Natural killer cell treated with Interleukin-12 subunit alpha and Interleukin-12 subunit beta and Interleukin-15 and Interleukin-18, amount 100 ng/mL, for 72 hours (primary cell): ENCODE data around the gene NLN. TPM values are rescaled to one million over a fixed set of nuclear protein-coding genes. Genes with fewer than 3 reads are reported as not detected.

Experiments used
- ATAC-seq, 2 donors: fragments of 150-1000 bp; cut with Tn5 transposase in 1 of 2; sonication (Bioruptor Pico), chemical (Tn5 transposase) in 1 of 2; 2 replicates each; pipeline ENCODE4 v1.10.0; 2021
- DNase-seq: peaks from one replicate; pipeline ENCODE4 v3.0.0; 2022; ENCODE audit warnings: low spot score
- H3K27ac Mint-ChIP-seq, 2 donors: 1 replicate in 1 of 2; 2 replicates in 1 of 2; pipeline ENCODE4 v1.8.0; 2022; ENCODE audit warnings: mixed read lengths in 2 of 2, mild to moderate bottlenecking in 1 of 2, moderate library complexity in 1 of 2
- H3K27me3 Mint-ChIP-seq, 2 donors: 1 replicate in 1 of 2; 2 replicates in 1 of 2; pipeline ENCODE4 v1.8.0; 2022; ENCODE audit warnings: mixed read lengths in 2 of 2
- H3K36me3 Mint-ChIP-seq: one replicate; pipeline ENCODE4 v1.8.0; 2022; ENCODE audit warnings: mixed read lengths
- H3K4me1 Mint-ChIP-seq, 2 donors: 1 replicate in 1 of 2; 2 replicates in 1 of 2; pipeline ENCODE4 v1.8.0; 2022; ENCODE audit warnings: low read depth in 2 of 2, mixed read lengths in 2 of 2, mild to moderate bottlenecking in 1 of 2
- H3K4me3 Mint-ChIP-seq: one replicate; pipeline ENCODE4 v1.8.0; 2022; ENCODE audit warnings: mixed read lengths
- H3K9me3 Mint-ChIP-seq: 2 replicates; pipeline ENCODE4 v1.8.0; 2022; ENCODE audit warnings: mixed read lengths
- total RNA-seq, 2 donors: library from RNA; stranded (reverse); gene quantifications; one replicate each; pipeline ENCODE4 v1.2.3, GENCODE V29; 2022

The NLN gene
- total RNA-seq, 2 donors from 2014 or later = 8.7 to 39.4 TPM

- Mint-ChIP-seq H3K27ac (no peak overlapping the region), H3K9me3 (peaks cover 4% of the 10 kb centered on the region), H3K4me3 (no peak overlapping the region), H3K4me1 (peaks cover 0 to 3% of the 10 kb centered on the region in 2 donors), H3K36me3 (peaks cover 6% of the 10 kb centered on the region), H3K27me3 (no peaks in the 10 kb centered on the region)
- ATAC-seq (no peak), DNase-seq (no peak)
Observed at GRCh38 chr5:65874241-65874640, 152.2 kb downstream of the NLN start.

- no peaks in the 10 kb centered on the region for H3K27me3 Mint-ChIP-seq
- no peak overlapping the region for H3K27ac Mint-ChIP-seq
Observed at GRCh38 chr5:65876496-65876895, 154.5 kb downstream of the NLN start.

GRCh38 chr5:65876970-65877369, 155.0 kb downstream of the NLN start:
- no peak overlapping the region for H3K27ac Mint-ChIP-seq
- DNase-seq = no peak
- H3K9me3 Mint-ChIP-seq = peaks cover 4% of the 10 kb centered on the region
- H3K4me1 Mint-ChIP-seq = peaks cover 0 to 3% of the 10 kb centered on the region in 2 donors
- no peak for ATAC-seq
- H3K4me3 Mint-ChIP-seq = no peak overlapping the region
- no peaks in the 10 kb centered on the region for H3K27me3 Mint-ChIP-seq
- H3K36me3 Mint-ChIP-seq = peaks cover 6% of the 10 kb centered on the region

More at GRCh38 chr5:65876496-65876895, 154.5 kb downstream of the NLN start:
- DNase-seq (no peak), ATAC-seq (no peak)
- Mint-ChIP-seq H3K9me3 (peaks cover 4% of the 10 kb centered on the region), H3K36me3 (peaks cover 6% of the 10 kb centered on the region), H3K4me1 (peaks cover 0 to 3% of the 10 kb centered on the region in 2 donors), H3K4me3 (no peak overlapping the region)

Other genes starting within 250 kb of the NLN start
- 1 to 10 TPM in 1 of 2 donors, under 1 TPM in 1; 0.10 to 1.2 TPM for gene ADAMTS6, start 240.3 kb upstream of the NLN start, total RNA-seq
- gene CENPK, start 159.0 kb upstream of the NLN start, total RNA-seq = 10 to 100 TPM; 44.5 to 70.0 TPM
- gene PPWD1, start 158.9 kb upstream of the NLN start, total RNA-seq = 10 to 100 TPM; 45.1 to 49.4 TPM
- gene TRIM23, start 97.9 kb upstream of the NLN start, total RNA-seq = 10 to 100 TPM in 1 of 2 donors, 1 to 10 TPM in 1; 9.6 to 10.3 TPM
- gene SHLD3, start 97.2 kb upstream of the NLN start, total RNA-seq = 1 to 10 TPM; 3.2 to 7.1 TPM
- 10 to 100 TPM; 27.4 to 28.2 TPM for gene TRAPPC13, start 97.2 kb upstream of the NLN start, total RNA-seq
- gene SGTB, start 96 bp upstream of the NLN start, total RNA-seq = 10 to 100 TPM in 1 of 2 donors, 1 to 10 TPM in 1; 4.1 to 10.1 TPM
- 10 to 100 TPM; 53.4 to 61.2 TPM for gene ERBIN, start 204.4 kb downstream of the NLN start, total RNA-seq